ENCODE measurements around the gene IL20.
"Not testable (repeated sequence)": the region's sequence is repeated elsewhere in the genome, so short reads cannot be mapped to it uniquely, and the experiment has no call there.

Gene IL20

GRCh38 chr1:206843626-206844025, 21.8 kb upstream of the IL20 start:
- H3K27me3 ChIP-seq (ENCODE audit: insufficient read depth, low read depth, severe bottlenecking), result peaks cover 98% of the 10 kb centered on the region
- no peak overlapping the region for H3K27ac ChIP-seq
- TF ChIP-seq, protein P1, sequence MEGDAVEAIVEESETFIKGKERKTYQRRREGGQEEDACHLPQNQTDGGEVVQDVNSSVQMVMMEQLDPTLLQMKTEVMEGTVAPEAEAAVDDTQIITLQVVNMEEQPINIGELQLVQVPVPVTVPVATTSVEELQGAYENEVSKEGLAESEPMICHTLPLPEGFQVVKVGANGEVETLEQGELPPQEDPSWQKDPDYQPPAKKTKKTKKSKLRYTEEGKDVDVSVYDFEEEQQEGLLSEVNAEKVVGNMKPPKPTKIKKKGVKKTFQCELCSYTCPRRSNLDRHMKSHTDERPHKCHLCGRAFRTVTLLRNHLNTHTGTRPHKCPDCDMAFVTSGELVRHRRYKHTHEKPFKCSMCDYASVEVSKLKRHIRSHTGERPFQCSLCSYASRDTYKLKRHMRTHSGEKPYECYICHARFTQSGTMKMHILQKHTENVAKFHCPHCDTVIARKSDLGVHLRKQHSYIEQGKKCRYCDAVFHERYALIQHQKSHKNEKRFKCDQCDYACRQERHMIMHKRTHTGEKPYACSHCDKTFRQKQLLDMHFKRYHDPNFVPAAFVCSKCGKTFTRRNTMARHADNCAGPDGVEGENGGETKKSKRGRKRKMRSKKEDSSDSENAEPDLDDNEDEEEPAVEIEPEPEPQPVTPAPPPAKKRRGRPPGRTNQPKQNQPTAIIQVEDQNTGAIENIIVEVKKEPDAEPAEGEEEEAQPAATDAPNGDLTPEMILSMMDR (IDR thresholded peaks at IDR 0.05; ENCODE audit: low read depth, low read length), result no peak
- DNase-seq, result no peak
- H3K4me3 ChIP-seq (ENCODE audit: low read depth, low read length), result no peak overlapping the region
- no peaks in the 10 kb centered on the region for H3K36me3 ChIP-seq
- H3K9me3 ChIP-seq (ENCODE audit: severe bottlenecking), result peaks cover 6% of the 10 kb centered on the region

- Histone ChIP-seq H3K36me3 (no peaks in the 10 kb centered on the region), H3K27ac (no peak overlapping the region), H3K4me3 (ENCODE audit: low read depth, low read length) (no peak overlapping the region), H3K9me3 (ENCODE audit: severe bottlenecking) (no peaks in the 10 kb centered on the region), H3K27me3 (ENCODE audit: insufficient read depth, low read depth, severe bottlenecking) (peaks cover 98% of the 10 kb centered on the region)
- TF ChIP-seq, protein P1 (IDR thresholded peaks at IDR 0.05; ENCODE audit: low read depth, low read length), result no peak
- DNase-seq, result no peak
Measured at GRCh38 chr1:206846487-206846886, 18.9 kb upstream of the IL20 start.

DNA sequence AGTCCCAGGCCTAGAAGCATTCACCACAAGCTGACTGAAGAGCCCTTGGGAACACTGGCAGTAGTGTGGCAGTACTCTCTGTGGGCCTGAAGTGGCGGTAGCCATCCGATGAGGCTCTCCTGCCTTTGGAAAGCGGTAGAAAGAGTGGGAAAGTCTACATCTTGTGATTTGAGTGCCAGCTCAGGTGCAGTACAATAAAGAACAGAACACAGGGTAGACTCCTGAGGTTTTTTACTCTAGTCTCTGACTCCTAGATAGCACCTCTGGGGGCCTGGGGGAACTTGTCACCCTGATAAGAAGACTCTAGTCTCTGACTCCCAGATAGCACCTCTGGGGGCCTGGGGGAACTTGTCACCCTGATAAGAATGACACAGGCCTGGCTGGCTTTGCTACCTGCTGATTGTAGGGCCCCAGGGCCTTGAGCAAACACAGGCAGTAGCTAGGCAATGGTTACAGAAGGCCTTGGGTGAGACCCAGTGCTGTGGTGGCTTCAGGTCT, 18.0 kb upstream of the IL20 start:
- Histone ChIP-seq H3K27ac (no peak overlapping the region), H3K4me3 (ENCODE audit: low read depth, low read length) (no peak overlapping the region), H3K36me3 (no peaks in the 10 kb centered on the region), H3K9me3 (ENCODE audit: severe bottlenecking) (peaks cover 8% of the 10 kb centered on the region), H3K27me3 (ENCODE audit: insufficient read depth, low read depth, severe bottlenecking) (peaks cover 98% of the 10 kb centered on the region)
- TF ChIP-seq, protein P1 (IDR thresholded peaks at IDR 0.05; ENCODE audit: low read depth, low read length), result 0 out of 2 replicates have a peak, but pooled peaks have one; percentile 9
- no peak for DNase-seq

DNA sequence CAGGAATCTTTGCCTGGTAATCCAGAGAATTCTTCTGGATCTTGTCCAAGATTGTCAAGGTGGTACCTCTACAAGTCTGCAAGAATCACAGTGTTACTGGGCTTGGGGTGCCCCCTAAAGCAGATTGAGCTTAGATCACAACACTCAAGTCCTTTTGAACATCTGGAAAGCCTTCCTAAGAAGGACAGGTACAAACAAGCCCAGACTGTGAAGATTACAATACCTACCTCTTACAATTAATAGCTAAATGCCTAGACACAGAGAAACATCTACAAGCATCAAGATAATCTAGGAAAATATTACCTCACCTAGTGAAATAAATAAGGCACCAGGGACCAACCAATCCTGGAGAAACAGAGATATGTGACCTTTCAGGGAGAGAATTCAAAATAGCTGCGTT, 17.5 kb upstream of the IL20 start:
- TF ChIP-seq, protein P1 (IDR thresholded peaks at IDR 0.05; ENCODE audit: low read depth, low read length), result no peak
- Histone ChIP-seq H3K9me3 (ENCODE audit: severe bottlenecking) (peaks cover 14% of the 10 kb centered on the region), H3K27ac (no peak overlapping the region), H3K36me3 (no peaks in the 10 kb centered on the region), H3K27me3 (ENCODE audit: insufficient read depth, low read depth, severe bottlenecking) (peaks cover 96% of the 10 kb centered on the region), H3K4me3 (ENCODE audit: low read depth, low read length) (no peak overlapping the region)
- DNase-seq, result no peak

DNA sequence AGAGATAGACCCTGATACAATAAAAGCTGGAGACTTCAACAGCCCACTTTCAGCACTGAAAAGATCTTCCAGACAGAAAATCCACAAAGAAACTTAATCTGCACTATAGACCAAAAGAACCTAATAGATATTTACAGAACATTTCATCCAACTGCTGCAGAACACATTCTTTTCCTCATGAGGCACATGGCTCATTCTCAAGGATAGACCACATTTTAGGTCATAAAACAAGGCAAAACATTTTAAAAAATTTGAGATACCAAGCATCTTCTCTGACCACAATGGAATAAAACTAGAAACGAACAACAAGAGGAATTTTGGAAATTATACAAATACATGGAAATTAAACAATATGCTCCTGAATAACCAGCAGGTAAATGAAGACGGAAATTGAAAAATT, 15.0 kb upstream of the IL20 start:
- H3K27me3 ChIP-seq (ENCODE audit: insufficient read depth, low read depth, severe bottlenecking), result peaks cover 89% of the 10 kb centered on the region
- no peak for DNase-seq
- no peak overlapping the region for H3K27ac ChIP-seq
- H3K4me3 ChIP-seq (ENCODE audit: low read depth, low read length), result no peak overlapping the region
- H3K9me3 ChIP-seq (ENCODE audit: severe bottlenecking), result peaks cover 22% of the 10 kb centered on the region
- no peaks in the 10 kb centered on the region for H3K36me3 ChIP-seq
- TF ChIP-seq, protein P1 (IDR thresholded peaks at IDR 0.05; ENCODE audit: low read depth, low read length), result no peak

GRCh38 chr1:206851341-206852010, 13.9 kb upstream of the IL20 start:
- TF ChIP-seq, protein P1 (IDR thresholded peaks at IDR 0.05; ENCODE audit: low read depth, low read length), result no peak
- Histone ChIP-seq H3K36me3 (no peaks in the 10 kb centered on the region), H3K9me3 (ENCODE audit: severe bottlenecking) (peaks cover 22% of the 10 kb centered on the region), H3K4me3 (ENCODE audit: low read depth, low read length) (no peak overlapping the region), H3K27me3 (ENCODE audit: insufficient read depth, low read depth, severe bottlenecking) (peaks cover 89% of the 10 kb centered on the region), H3K27ac (no peak overlapping the region)
- no peak for DNase-seq

DNA sequence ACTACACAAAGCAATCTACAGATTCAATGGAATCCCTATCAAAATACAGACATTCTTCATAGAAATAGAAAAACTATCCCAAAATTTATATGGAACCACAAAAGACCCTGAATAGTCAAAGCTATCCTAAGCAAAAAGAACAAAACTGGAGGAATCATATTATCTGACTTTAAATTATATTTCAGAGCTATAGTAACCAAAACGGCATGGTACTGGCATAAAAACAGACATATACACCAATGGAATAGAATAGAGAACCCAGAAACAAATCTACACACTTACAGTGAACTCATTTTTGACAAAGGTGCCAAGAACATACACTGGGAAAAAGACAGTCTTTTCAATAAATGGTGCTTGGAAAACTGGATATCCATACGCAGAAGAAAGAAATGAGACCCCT, 12.8 kb upstream of the IL20 start:
- DNase-seq; H3K4me3 ChIP-seq (ENCODE audit: low read depth, low read length); H3K36me3 ChIP-seq; H3K27ac ChIP-seq: not testable (repeated sequence)
- peaks cover 22% of the 10 kb centered on the region for H3K9me3 ChIP-seq (ENCODE audit: severe bottlenecking)
- peaks cover 89% of the 10 kb centered on the region for H3K27me3 ChIP-seq (ENCODE audit: insufficient read depth, low read depth, severe bottlenecking)

- H3K27ac ChIP-seq; H3K4me3 ChIP-seq (ENCODE audit: low read depth, low read length); DNase-seq; H3K36me3 ChIP-seq: not testable (repeated sequence)
- peaks cover 91% of the 10 kb centered on the region for H3K27me3 ChIP-seq (ENCODE audit: insufficient read depth, low read depth, severe bottlenecking)
- H3K9me3 ChIP-seq (ENCODE audit: severe bottlenecking), result peaks cover 22% of the 10 kb centered on the region
Measured at GRCh38 chr1:206853696-206854095, 11.7 kb upstream of the IL20 start.
